Gastroesophageal sphincter (tissue), 3 donors: ENCODE measurements around the gene KICS2.
"Not testable (repeated sequence)": the region's sequence is repeated elsewhere in the genome, so short reads cannot be mapped to it uniquely, and the experiment has no call there.

Source experiments
- CTCF ChIP-seq, 4 experiments: fragments of 200-600 bp in 2 of 4; fragments of 450-650 bp in 2 of 4; sonication (generic) in 1 of 4; IDR thresholded peaks; one replicate each; pipeline ENCODE4 v1.5.1; 2017 to 2019; ENCODE audit warnings: antibody characterized with exemption in 4 of 4, mild to moderate bottlenecking in 2 of 4, moderate library complexity in 2 of 4
- POLR2A ChIP-seq, 2 donors: fragments of 450-650 bp; IDR thresholded peaks; one replicate each; pipeline ENCODE4 v1.6.1; 2017; ENCODE audit warnings: antibody characterized with exemption in 2 of 2, mild to moderate bottlenecking in 2 of 2, moderate library complexity in 1 of 2
- POLR2AphosphoS5 ChIP-seq: sonication (generic); formaldehyde crosslinking; IDR thresholded peaks from one replicate; pipeline ENCODE4 v1.6.1; 2017; ENCODE audit warnings: antibody characterized with exemption

- TF ChIP-seq CTCF (IDR thresholded peaks at IDR 0.05); POLR2A (IDR thresholded peaks at IDR 0.05); POLR2AphosphoS5: not testable (repeated sequence)
Observed at GRCh38 chr12:64195841-64196240, 26.3 kb downstream of the KICS2 start.
